SH-SY5Y (cell line): Measurements from ENCODE around the gene TFPT.

Experiments used
- GATA2 ChIP-seq: IDR thresholded peaks from 2 replicates; pipeline ENCODE4 v1.6.1; 2011; ENCODE audit warnings: mild to moderate bottlenecking, low read depth, low read length
- GATA3 ChIP-seq: IDR thresholded peaks from 2 replicates; pipeline ENCODE4 v1.6.1; 2011; ENCODE audit warnings: low read depth, mild to moderate bottlenecking, low read length, moderate library complexity

Gene TFPT

DNA sequence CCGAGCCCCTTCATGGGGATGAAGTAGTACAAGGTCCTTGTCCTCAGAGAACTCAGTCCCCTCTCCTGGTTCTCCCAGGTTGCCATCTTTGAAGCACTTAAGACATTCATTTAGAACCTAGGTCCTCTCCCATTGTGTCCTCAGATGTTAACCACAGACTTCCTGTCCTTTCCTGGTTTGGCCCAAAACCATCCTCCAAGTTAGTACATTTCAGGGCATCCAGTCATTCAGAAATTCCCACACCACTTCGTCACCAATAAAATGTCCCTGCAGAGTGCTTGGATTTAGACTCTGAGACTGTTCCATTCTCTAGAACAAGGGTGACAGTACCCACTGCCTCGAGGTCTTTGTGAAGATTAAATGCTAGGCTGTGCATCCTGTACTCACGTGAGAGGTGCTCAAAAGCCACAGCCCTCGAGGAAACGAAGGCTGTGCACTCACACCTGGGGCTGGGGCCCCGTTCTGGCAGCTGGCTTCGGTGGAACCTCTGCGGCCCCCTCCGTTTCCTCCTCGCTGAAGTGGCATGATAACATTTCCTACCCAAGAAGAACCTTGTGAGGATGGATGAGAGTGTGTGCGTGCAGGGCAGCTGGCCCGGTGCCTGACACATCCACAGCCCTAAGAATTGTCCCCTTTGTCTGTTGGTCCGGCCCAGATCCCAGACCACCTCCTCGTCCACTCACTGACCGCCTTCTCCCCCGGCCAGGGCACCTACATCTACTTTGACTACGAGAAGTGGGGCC lies 39.3 kb upstream of the TFPT start:
- TF ChIP-seq GATA3 (no peak), GATA2 (no peak)

- TF ChIP-seq GATA3 (no peak), GATA2 (no peak)
Measured at GRCh38 chr19:54153731-54154326, 38.4 kb upstream of the TFPT start.

DNA sequence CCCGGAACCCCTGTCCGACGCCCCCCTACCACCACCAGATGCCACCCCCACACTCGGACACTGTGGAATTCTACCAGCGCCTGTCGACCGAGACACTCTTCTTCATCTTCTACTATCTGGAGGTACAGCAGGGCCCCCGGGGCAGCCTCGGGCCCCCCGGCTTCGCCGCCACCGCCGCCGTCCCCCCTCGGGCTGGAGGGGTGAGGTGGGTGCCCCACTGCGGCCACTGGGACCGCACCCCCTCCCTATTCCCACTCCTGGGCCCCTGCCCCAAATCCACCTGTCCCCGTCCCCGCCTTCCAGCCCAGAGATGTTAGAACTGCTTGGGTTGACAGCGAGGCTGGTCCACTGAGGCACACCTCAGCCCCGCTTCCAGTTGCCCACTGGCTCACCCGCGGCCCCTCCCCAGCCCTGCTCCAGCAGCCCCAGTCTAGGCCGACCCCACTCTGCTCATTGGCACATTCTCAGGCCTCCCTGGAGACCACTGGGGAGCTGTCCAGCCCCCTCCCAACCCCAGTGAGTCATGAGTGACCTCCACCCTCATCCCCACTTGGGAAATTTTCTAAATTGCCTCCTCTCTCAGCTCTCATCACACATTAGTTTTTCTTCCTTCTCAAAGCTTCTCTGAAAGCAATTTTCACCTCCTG lies 37.5 kb upstream of the TFPT start:
- TF ChIP-seq GATA3 = no peak

DNA sequence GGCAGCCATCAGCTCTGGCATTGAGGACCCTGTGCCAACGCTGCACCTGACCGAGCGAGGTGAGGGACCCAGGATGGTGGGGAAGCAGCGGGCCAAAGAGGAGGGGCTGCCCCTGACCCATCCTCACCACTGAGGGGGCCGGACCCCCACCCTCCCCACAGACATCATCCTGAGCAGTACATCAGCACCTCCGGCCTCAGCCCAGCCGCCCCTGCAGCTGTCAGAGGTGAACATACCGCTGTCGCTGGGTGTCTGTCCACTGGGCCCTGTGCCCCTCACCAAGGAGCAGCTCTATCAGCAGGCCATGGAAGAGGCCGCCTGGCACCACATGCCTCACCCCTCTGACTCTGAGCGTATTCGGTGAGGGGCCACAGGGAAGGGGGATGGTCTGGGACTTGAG lies 36.8 kb upstream of the TFPT start:
- TF ChIP-seq GATA3 (no peak), GATA2 (no peak)

DNA sequence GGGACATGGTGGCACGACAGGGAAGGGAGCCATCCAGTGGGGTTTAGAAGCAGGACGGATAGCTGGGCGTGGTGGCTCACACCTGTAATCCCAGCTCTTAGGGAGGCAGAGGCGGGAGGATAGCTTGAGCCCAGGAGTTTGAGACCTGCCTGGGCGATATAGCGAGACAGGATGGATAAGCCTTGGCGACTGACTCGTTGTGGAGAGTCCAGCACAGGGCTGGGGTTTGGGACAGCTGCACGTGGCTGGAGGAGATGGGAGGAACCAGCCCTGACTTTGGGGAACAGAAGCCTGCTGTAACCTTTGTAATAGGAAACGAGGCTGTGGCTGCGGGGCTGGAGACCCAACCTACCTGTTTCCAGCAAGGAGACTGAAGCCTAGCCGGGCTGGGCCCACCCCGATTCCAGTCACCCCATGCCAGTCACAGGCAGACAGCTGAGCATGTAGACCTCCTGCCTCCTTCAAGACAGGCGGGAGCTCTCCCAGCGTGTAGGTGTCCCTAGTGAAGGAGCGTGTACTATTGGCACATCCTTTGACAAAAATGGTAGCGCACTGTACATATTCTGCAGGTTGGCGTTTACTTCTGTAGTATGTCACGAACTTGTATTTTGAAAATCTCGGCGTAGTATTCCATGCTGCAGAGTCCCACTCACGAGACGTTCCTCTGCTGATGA lies 36.0 kb upstream of the TFPT start:
- no peak for TF ChIP-seq GATA2
- no peak for TF ChIP-seq GATA3

- no peak for TF ChIP-seq GATA3
- no peak for TF ChIP-seq GATA2
Measured at GRCh38 chr19:54149021-54149812, 33.8 kb upstream of the TFPT start.

- no peak for TF ChIP-seq GATA2
- TF ChIP-seq GATA3 = no peak
Measured at GRCh38 chr19:54148158-54148557, 32.7 kb upstream of the TFPT start.

GRCh38 chr19:54147676-54148075 lies 32.2 kb upstream of the TFPT start:
- TF ChIP-seq GATA2 = no peak
- no peak for TF ChIP-seq GATA3

GRCh38 chr19:54145541-54146158 lies 30.2 kb upstream of the TFPT start:
- no peak for TF ChIP-seq GATA2
- no peak for TF ChIP-seq GATA3

DNA sequence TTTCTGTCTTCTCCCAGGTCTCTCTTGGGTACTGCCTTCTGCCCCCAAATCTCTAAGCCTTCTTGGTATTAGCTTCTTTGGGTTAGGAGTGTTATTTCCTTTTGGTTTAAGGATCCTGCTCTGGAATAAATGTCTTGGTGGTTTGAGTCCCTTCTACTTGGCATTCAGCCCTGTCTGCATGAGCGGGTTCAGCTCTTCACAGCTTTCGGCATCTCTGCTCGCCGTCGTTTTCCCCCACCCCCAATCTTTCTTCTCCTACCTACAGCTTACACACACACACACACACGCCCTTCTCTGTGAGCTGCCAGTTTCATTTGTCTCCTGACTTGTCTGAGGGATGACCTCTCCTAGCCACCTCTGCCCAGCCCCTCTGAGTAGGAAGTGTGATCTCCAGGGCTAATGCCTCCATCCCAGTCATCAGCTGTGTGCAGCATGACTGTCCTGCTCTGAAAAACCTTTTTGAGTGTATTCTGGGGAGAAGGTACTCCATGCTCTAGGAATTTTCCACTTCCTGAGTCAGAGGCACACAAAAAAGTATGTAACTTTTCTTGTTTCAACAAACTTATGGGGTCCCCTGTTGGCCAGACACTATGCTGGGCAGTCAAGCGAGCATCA lies 26.8 kb upstream of the TFPT start:
- TF ChIP-seq GATA2 (no peak), GATA3 (no peak)

DNA sequence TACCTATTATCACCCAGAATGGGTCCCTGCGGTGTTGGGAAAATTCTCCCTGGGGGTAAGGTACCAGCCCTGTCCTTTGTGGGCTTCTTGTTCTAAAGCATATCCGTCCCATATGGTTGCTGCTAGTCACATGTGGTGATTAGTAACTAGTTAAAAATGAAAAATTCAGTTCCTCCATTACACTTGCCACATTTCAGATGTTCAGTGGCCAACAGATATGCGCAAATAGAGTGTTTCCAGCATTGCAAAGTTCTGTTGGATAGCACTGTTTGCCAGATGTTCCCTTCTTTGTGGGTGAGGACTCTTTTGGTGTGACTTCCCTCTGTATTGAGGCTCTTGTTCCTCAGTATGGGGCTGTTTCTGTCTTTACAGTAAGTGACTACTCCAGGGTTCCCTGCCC lies 25.9 kb upstream of the TFPT start:
- TF ChIP-seq GATA3 = no peak
- TF ChIP-seq GATA2 = no peak

DNA sequence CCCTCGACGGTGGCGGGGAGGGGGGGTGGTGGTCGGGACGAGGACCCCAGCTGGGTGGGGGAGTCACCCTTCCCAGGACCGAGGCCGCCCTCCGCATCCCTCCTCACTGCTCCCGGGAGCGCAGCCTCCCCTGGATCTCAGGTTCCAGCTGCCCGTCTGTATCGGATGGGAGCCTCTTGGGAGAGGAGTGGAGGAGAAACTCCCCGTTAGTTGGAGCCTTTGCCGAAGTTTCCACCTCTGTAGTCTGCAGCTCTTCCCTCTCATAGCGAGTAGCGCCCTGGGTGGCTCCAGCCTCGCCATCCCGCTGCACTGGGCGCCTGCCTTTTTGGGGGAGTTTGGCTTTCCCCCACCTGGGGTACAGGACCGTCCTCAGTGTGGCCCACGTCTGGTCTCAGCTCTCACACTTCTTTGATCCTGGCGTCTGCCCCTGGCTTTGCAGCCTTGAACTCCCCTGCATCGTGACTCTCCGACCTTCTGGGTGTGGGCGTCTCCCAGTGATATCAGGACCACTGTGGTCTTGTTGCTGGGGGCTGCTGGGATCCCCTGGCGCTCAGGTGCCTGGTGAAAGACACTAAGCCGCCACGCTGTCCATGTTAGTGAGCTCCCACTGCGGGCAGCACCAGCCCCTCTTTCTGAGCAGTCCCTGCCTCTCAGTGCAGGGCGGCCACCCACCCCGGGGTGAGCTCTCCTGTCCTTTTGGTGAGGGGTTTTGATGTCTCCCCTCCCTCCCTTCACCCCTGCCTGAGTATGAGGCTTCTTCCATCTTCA lies 23.2 kb upstream of the TFPT start:
- no peak for TF ChIP-seq GATA3
- TF ChIP-seq GATA2 = no peak
